Activated T-cell treated with anti-CD3 and anti-CD28 coated beads for 4 hours (primary cell): ENCODE data around the gene P3H4.
A peak's percentile ranks its signal among the peaks of the same experiment; 100 is the strongest.

Experiments
- DNase-seq: peaks from one replicate; pipeline ENCODE4 v3.0.0-alpha.2; 2020

P3H4 gene

DNA sequence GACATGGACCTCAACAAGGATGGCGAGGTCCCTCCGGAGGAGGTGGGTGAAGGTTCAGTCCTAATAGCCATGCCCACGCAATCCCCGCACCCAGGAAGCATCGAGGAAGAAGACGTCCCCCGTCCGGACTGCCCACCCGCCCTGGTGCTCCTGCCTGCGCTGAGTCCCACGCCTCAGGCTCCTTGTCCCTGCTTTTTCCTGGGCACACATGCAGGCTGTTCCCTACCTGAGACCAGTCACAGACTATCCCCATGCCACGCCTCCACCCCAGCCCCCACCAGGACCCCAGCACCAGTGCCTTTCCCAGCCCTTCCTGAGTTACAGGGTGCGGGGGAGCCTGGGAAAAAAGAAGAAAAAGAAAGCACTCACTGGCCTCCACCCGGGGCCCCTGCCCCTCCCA is 10.0 kb upstream of the P3H4 start:
- DNase-seq = no peak

DNA sequence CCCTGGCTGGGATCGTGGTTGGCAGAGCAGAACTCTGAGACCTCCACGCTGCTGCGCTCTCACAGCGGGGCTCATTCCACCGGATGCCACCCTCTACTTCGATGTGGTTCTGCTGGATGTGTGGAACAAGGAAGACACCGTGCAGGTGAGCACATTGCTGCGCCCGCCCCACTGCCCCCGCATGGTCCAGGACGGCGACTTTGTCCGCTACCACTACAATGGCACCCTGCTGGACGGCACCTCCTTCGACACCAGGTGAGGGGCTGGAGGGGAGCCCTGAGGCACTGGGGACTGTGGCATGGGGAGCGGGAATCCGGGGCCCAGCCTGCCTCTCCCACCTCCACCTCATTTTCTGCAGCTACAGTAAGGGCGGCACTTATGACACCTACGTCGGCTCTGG is 6.3 kb upstream of the P3H4 start:
- no peak for DNase-seq

DNA sequence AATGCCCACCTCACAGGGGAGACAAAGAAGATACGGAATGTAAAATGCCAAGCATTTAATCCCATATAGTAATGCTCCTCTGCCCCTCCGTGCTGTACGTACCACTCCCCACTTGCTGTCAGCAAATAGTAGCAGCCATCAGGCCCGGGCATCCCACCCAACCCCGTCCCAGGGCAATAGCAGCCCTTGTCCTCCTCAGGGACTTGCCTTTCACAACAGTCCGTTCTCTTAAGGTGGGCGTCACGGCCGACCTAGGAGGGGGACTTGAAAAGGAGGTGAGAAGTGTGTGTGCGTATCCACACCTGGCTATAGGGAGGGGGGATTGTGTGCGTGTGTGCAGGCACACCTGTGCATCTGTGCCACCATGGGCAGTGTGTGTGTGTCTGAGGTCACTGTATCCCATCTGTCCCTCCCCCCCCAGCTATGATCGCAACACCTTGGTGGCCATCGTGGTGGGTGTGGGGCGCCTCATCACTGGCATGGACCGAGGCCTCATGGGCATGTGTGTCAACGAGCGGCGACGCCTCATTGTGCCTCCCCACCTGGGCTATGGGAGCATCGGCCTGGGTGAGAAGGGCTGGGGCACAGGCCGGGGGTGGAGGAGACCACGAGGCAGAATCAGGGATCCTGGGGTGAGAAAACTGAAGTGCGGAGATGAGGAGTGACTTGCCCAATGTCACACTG is 5.0 kb upstream of the P3H4 start:
- DNase-seq = no peak

DNA sequence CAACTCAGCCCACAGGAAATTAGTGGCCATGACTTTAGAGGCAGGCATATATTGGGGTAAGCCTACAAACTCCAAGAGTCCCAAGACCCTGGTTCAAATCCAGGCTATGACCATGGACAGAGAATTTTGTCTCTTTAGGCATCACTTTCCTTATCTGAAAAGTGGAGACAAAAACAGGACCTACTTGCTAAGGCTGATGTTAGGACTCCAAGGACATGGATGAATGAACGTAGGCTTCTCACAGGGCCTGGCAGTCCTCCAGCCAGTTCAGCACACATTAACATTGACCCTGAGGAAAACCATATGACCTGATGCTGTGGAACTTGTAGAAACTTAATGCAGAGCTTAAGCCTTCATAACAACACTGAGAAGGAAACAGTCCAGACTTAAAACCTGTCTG is 2.4 kb upstream of the P3H4 start:
- DNase-seq = no peak

DNA sequence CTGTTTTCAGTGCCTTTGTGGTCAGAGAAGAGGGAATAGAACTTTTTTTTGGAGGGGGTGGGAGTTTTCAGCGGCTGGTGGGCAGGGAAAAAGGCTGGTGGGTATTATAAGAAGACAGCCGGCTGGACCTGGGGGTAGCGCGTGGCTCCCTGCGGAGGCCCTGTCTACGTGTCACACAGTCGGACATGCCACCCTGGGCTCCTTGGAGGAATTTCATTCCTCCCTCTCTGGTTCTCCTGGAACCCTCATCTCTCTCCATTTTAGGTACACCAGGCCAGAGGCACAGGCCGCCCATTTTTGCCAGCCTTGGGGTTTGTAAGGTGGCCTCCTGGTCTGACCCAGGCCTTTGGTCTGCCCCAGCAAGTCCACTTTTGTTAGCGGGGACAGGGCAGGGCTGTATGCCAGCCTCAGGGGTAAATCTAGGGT is 2.0 kb upstream of the P3H4 start:
- DNase-seq = no peak

DNA sequence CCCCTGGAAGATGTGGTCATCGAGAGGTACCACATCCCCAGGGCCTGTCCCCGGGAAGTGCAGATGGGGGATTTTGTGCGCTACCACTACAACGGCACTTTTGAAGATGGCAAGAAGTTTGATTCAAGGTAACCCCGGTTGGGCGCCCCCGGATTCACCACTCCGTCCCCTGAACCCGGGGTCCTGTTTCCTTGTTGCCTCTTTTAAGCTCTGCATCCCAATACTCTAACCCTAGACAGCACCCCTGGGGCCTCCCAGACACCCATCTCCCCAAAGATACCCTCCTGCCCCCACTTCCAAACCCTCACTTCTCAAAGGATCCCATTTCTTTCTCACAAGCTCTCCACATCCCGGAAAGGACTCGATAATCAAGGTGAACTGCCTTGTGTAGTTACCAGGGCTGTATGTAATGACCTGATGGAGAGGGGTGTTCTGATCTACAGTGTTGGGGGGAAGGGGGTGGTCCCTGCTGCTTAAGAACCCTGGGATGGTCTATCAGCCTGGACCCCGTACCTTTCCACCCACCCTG is 1.5 kb upstream of the P3H4 start:
- no peak for DNase-seq

DNA sequence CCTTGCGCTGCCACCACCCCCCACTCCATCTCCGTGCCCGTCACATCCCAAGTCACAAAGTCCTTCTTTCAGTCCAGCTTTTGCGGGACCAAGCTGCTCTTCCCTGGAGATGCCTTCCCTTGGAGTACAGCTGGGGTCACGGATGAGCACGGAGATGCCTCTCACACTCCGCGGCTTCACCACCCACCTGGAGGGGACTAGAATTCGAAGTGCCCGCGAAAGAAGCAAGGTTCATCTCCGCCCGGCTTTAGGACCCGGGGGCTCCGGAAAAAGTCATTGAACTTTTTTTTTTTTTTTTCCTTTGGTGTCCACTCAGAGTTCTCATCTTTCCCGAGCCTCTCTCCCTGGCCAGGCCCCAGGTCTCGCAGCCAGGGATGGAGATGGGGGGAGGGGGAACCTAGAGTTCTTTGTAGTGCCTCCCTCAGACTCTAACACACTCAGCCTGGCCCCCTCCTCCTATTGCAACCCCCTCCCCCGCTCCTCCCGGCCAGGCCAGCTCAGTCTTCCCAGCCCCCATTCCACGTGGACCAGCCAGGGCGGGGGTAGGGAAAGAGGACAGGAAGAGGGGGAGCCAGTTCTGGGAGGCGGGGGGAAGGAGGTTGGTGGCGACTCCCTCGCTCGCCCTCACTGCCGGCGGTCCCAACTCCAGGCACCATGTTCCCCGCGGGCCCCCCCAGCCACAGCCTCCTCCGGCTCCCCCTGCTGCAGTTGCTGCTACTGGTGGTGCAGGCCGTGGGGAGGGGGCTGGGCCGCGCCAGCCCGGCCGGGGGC is 817 bp upstream of the P3H4 start, which contains the start of gene FKBP10:
TSS of gene FKBP10 (plus strand) at position 624 of the 771 bp plus-strand sequence. CDS start at position 655, 31 bp downstream.
- no peak for DNase-seq

DNA sequence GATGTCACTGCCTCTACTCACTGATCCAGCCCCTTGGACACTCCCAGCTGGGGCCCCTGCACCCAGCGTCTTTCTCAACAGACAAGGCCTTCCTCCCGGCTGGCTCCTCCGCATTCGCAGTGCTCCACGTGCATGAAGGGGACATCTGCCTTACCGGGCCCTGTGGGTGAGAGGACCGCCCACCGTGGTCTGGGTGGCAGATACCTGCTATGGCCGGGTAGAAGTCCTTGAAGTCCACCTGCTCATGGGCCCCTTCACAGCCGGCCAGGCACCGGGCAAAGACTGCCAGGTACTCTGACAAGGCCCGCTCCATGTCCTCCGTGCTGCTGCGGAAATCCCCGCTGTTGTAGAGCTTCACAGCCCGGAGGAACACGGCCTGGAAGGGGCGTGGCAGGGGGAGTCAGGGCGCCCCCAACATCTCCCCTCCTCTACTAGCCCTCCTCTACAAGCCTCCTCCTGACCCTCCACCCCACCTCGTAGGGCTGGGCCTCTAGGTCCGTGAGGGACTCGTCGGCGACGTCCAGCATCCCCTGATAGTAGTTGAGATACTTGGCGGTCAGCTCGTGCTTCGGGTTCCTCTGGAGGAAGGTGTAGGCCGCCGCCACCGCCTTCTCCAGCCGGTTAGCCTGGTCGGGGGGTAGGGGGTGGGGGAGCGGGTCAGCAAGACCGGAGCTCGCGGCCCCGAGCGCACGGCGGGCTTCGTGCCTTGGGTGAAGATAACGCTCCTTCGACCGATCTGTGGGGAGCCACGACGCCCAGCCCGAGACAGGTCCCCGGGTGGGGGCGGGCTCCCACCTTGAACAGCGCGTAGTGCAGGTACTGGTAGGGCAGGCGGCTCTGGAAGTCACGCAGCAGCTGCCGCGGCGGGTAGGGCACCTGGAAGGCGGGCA is 845 bp downstream of the P3H4 start:
- peak; percentile 11 for DNase-seq

DNA sequence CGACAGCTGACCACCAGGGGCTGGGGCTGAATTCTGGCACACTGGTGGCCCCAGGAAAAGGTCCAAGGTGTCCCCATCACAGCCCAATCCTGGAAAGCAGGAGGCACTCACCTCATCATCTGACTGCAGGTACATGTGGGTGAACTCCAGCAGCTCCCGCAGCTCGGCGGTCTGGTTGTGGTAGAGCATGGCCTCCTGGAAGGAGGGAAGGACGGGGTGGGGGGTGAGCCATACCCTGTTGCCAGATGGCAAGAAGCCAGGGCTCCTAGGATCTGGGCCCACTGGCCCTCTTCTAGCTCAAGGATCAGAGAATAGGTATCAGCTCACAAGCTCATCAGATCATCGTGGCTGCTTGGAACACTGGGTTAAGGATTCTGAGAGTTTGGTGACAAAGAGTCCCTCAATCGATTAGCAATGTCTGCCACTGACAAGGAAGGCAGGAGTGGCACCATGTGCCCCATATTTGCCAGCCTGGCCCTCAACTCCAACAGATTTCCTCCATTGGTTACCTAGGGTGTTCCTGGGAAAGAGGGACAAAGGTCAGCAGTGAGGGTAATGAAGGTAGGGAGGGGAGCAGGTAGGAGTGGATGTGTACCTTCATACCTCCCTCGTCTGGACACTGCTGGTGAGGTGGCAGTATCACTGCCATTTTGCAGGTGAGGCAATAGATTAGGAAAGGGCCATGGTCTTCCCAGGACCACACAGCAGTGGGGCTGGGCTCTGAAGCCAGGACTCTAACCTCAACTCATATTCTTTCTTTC is 4.9 kb downstream of the P3H4 start:
- no peak for DNase-seq

DNA sequence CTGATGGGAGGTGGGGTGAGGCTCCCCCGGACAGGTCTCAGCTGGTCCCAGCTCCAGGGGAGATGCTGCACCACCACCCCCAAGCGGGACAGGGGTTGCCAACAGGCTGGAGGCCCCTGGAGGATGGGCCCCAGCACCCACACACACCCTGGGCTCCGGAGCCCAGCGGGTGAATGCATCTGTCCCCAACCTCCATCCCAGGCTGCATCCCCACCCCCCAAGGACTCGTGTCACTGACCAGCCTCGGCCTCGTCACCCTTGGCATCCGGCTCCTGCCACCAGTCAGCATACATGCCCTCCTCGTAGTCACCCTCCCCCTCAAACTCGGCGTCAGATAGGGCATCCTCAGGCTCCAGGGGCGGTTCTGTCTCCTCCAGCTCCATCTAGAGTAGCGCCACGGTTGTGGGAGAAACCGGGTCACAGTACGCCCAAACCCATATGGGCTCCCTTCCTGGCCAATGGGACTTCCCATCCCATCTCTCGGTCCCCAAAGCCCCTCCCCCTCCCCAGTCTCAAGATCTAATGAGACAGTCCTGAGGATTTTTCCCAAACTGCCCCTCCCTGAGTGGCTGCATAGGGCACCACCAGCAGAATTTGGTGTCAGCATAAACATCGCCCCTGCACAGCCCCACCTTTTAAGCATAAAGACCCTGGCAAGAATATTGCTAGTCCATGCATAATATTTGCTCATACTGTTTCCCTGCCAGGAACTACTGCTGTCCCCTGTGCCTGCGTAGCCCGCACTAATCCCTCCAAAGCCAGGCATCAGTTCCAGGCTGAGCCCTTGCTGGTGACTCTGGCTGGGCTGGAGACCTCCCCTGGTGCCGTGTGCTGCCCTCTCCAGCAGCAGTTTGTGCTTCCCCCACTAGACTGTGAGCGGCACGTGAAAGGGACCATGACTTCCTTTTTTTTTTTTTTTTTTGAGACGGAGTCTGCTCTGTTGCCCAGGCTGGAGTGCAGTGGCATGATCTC is 8.4 kb downstream of the P3H4 start:
- DNase-seq = no peak

DNA sequence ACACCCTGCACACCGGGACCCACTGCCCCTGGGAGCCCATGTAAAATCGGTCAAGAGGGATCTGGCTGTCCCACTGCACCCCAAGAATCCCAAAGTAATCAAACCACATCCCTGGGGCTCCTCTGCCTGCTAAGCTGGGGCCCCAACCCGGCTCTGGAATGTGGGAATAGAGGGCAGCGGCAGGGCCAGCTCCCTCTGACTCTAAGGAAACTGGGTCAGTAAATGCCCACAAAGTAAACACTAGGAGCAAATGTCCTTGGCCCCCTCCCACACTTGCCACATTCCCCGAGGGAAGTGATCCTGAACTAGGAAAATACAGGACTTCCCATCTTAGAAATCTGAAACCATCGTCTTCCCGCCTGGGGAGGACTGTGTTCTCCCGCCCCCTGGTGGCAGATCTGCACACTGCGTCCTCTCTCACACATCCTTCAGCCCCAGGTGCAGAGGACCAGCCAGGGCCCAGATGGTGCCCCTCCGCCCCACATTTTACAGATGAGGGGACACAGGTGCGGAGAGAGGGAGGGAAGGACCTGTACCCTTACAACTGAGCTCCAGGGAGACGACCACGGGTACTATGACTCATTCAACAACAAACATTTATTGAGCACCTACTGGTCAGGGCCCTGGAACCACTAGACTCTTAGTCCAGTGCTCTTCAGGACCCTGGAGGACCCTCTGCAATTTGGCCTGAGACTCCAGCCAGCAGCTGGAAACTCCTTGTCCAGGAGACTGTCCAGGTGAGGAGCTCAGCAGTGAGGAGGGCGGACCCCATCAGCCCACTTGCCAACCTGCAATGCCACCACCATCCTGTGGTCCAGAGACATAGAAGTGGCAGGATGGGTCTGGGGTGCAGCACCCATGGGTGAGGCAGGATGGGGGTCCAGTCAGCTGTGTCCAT is 10.1 kb downstream of the P3H4 start:
- peak; percentile 65 for DNase-seq

DNA sequence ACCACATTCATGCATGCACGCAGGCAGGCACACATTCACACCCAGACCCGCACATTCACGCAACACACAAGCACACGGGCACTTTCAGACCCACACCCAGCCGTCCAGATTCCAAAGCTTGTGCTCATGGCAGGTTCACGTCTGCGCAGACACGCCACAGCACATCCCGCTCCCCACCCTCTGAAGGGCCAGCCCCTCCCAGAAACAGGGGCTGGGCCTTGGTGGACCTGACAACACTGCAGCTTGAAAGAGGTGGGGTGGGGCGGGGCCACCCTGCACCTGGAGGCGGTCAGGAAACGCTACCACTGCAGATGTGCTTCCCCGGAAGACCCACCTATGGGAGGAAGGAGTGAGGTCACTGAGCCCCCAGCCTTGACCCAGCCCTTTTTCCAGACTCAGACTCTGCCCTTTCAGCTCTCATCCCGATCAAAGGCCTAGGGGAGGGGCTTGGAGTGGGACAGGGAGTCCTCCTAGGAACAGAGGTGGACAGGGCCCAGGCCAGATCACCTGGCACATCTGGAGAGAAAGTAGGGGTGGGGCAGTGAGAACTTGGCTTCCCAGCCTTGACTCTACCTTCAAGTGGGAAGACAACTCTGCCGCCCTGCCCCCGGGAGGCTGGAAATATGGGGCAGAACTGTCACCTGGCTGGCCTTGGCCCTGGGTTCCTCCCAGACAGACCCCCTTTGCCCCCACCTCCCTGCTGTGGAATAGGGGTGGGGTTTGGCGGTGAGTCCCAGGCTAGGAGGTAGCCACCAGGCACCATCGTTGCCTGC is 11.0 kb downstream of the P3H4 start:
- no peak for DNase-seq

DNA sequence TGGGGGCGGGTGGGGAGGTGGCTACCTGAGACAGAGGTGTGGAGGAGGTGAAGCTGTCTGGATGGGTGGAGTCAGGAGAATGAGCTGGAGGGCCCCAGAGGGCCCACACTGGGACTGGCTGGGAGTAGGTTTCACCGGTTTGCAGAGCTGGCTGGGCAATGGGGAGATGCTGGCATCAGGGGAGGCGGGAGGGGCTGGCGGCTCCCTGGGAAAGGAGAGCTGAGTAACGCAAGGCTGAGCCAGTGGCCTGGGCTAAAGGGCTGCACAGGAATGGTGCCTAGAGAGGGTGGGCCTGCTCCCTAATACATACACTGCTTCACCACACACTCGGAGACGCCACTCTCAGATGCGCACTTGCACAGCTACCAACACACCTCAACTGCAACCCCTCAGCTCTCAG is 12.4 kb downstream of the P3H4 start:
- DNase-seq = no peak

DNA sequence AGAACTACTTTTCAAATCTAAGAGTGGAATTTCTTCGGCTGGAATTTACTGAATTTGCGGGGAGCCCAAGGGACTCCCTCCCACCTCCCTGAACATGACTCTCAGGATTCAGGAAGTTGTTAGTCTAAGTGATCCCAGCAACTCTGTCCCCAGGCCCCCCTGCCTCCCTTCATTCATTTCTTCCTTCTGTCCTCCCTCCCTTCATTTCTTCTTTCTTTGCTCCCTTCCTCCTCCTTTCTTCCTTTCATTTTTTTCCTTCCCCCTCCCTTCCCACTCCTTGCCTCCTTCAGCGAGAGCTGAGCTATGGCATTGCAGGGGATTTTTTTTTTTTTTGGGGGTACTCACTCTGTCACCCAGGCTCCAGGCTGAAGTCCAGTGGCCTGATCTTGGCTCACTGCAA is 14.4 kb downstream of the P3H4 start:
- DNase-seq = no peak

DNA sequence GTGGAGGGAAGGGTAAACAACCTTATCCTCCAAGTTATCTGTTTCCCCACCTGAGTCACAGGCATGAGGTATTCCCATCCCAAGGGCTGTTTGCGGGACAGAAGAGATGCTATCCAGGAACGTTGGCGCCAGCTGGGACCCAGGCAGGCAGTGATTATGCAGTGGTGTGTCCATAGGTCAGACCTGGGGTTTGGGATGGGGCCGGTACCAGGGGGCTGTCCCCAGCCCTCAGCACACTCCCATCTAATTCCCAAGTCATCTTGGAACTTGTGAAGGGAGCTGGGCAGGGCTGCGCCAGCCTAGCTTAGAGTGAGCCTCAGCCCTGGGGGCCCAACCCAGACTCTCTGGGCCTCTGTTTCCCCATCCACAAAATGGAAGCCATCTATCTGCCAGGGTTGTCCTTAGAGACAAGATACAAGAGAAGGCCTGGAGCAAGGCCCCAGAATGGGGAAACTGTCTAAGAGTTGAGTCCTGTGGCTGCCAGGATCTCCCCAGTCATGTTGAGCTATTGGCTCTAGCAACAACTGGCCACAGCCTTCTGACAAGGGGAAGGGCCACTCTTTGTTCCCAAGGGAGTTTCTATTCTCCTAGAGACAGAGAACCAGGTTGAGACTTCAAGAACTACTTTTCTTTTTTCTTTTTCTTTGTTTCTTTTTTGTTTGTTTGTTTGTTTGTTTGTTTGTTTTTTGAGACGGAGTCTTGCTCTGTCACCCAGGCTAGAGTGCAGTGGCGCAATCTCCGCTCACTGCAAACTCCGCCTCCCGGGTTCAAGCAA is 15.4 kb downstream of the P3H4 start:
- no peak for DNase-seq

DNA sequence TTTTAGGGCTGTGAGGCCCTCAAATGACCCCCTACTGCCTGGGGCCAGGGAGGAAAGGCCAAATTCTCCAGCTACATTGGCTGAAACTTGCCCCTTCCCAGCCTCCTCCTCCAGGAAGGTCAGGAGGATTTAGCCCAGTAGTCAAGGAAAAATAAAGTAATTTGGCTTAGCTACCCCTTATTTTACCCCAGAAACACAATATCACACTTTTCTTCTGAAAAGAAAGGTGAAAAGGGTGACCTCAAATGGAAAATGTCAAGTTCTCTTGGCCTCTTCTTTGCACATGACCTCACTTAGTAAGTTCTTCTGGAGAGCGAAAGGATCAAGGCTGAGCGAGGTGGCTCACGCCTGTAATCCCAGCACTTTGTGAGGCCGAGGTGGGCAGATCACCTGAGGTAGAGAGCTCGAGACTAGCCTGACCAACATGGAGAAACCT is 17.2 kb downstream of the P3H4 start:
- no peak for DNase-seq

DNA sequence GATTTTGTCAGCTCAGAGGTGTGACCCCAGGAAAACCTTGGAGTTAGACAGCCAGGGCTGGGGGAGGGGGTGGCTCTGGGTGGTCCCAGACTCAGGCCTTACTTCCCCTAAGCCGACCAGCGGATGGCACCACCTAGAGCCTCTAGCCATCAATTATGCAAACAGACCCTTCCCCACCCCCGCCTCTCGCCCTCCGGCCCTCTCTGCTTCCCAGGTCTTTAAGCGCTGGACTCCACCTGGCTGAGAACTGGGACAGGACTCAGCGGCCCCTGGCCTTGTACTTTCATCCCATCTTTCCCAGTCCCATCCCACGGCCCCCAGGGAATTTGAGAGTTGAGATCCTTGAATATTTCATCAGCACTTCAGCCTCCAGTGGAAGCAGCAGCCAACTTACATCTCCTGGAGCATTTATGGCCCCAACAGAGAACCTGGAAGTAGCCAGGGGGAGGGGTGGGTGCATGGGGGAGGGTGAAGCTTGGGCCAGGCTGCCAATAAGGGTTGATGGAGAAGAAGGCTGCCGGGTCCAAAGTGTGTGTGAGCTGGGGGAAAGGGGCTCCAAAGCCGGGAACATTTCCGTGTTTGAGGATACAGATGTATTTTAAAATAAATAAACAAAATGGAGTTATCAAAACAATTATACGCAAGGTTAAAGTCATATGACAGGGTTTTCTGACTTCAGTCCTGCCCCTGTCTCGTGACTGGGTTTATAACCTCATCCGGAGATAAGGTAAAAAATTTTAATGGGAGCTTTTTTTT is 17.8 kb downstream of the P3H4 start:
- DNase-seq = no peak
